Measurements from ENCODE around the gene PPP1R9B. TPM values are rescaled to one million over a fixed set of nuclear protein-coding genes. Genes with fewer than 3 reads are reported as not detected.

PPP1R9B gene
- total and polyA plus RNA-seq, 2 of the 8 experiments (the other 6 are each of a cell fraction or from before 2014, with no cell fraction given): 5.2 to 13.1 TPM

- no peak for TF ChIP-seq E2F6 (IDR thresholded peaks at IDR 0.05)
- TF ChIP-seq YY1 (IDR thresholded peaks at IDR 0.05; ENCODE audit: low read depth, low read length): 0 out of 2 replicates have a peak, but pooled peaks have one; percentile 38
- peak; percentile 90 for TF ChIP-seq ASH2L (IDR thresholded peaks at IDR 0.05; ENCODE audit: low read length)
- no peak for TF ChIP-seq TAF1 (IDR thresholded peaks at IDR 0.05; ENCODE audit: low read depth, low read length)
- no peak; a peak in 1 of 4 replicates for TF ChIP-seq SIN3A (conservative IDR thresholded peaks at IDR 0.05 in 1 of 2, IDR thresholded peaks at IDR 0.05 in 1 of 2; ENCODE audit: low read depth in 1 of 2, low read length in 2 of 2)
- no peak for TF ChIP-seq ZNF274 (IDR thresholded peaks at IDR 0.05; ENCODE audit: borderline replicate concordance, extremely low read depth, low read length)
- no peak for TF ChIP-seq SAP30 (IDR thresholded peaks at IDR 0.05; ENCODE audit: insufficient read depth, insufficient replicate concordance, low read length)
- TF ChIP-seq, protein P1, sequence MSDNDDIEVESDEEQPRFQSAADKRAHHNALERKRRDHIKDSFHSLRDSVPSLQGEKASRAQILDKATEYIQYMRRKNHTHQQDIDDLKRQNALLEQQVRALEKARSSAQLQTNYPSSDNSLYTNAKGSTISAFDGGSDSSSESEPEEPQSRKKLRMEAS (IDR thresholded peaks at IDR 0.05): no peak; the same call in 1 of the 2 replicates
- peak; percentile 79 for TF ChIP-seq SP1 (IDR thresholded peaks at IDR 0.05; ENCODE audit: low read depth, low read length)
- TF ChIP-seq RAD21 (IDR thresholded peaks at IDR 0.05 in 1 of 2, conservative IDR thresholded peaks at IDR 0.05 in 1 of 2; ENCODE audit: low read depth in 2 of 2, low read length in 2 of 2): no peak
- no peak for TF ChIP-seq CHD1 (IDR thresholded peaks at IDR 0.05; ENCODE audit: low read depth, low read length)
- TF ChIP-seq TBP (IDR thresholded peaks at IDR 0.05; ENCODE audit: low read depth, low read length): no peak
- TF ChIP-seq KDM4A (IDR thresholded peaks at IDR 0.05; ENCODE audit: low read depth, low read length, severe bottlenecking): peak; percentile 57
- TF ChIP-seq MAFK (IDR thresholded peaks at IDR 0.05; ENCODE audit: low read depth, low read length): no peak
- no peak for TF ChIP-seq POLR2AphosphoS5 (IDR thresholded peaks at IDR 0.05; ENCODE audit: low read depth, low read length)
- TF ChIP-seq CBX8 (IDR thresholded peaks at IDR 0.05; ENCODE audit: borderline replicate concordance, low read depth, low read length): no peak
- no peak for TF ChIP-seq GABPA (IDR thresholded peaks at IDR 0.05; ENCODE audit: borderline replicate concordance, insufficient read depth, low read length)
- TF ChIP-seq RNF2 (IDR thresholded peaks at IDR 0.05; ENCODE audit: borderline replicate concordance, low read depth, low read length, missing control alignments, poor library complexity, severe bottlenecking): no peak
- TF ChIP-seq BRCA1 (IDR thresholded peaks at IDR 0.05; ENCODE audit: low read depth, low read length): no peak
- TF ChIP-seq SIX5 (IDR thresholded peaks at IDR 0.05; ENCODE audit: low read depth, low read length): no peak
- TF ChIP-seq EP300 (IDR thresholded peaks at IDR 0.05; ENCODE audit: borderline replicate concordance in 1 of 2, low read depth in 2 of 2, low read length in 2 of 2): peak in 1 of 2 experiments; percentile 15; a peak in 1 of 3 replicates
- no peak for TF ChIP-seq KDM5A (IDR thresholded peaks at IDR 0.05; ENCODE audit: low read length)
Measured at GRCh38 chr17:50128441-50129352, 21.8 kb downstream of the PPP1R9B start (continued).
